ENCODE data around the gene SPAG16.

The SPAG16 gene

GRCh38 chr2:214255046-214255445 is 970.8 kb downstream of the SPAG16 start:
- TF ChIP-seq, protein P1, sequence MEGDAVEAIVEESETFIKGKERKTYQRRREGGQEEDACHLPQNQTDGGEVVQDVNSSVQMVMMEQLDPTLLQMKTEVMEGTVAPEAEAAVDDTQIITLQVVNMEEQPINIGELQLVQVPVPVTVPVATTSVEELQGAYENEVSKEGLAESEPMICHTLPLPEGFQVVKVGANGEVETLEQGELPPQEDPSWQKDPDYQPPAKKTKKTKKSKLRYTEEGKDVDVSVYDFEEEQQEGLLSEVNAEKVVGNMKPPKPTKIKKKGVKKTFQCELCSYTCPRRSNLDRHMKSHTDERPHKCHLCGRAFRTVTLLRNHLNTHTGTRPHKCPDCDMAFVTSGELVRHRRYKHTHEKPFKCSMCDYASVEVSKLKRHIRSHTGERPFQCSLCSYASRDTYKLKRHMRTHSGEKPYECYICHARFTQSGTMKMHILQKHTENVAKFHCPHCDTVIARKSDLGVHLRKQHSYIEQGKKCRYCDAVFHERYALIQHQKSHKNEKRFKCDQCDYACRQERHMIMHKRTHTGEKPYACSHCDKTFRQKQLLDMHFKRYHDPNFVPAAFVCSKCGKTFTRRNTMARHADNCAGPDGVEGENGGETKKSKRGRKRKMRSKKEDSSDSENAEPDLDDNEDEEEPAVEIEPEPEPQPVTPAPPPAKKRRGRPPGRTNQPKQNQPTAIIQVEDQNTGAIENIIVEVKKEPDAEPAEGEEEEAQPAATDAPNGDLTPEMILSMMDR (IDR thresholded peaks at IDR 0.05; ENCODE audit: low read depth, low read length), result no peak
- no peak for DNase-seq (ENCODE audit: extremely low read depth, low read depth)

DNA sequence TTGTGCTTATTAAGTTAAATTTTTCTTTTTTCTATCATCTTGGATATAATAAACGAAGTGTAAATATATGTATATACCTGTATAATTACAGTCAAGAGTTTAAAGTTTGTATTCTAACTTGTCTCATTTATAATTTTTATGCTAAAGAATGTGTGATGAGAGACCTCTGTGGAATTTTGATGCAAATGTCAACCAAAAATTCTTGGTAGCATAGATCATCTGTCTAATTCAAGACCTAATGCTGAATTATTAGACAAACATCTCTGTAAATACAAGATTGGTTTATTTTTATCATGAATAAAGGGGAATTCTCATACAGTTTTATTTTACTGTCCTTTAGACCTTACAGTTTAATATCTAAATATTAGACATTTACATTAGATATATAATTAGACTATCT is 977.4 kb downstream of the SPAG16 start:
- TF ChIP-seq, protein P1 (IDR thresholded peaks at IDR 0.05; ENCODE audit: low read depth, low read length), result no peak
- DNase-seq (ENCODE audit: extremely low read depth, low read depth), result no peak

- no peak for DNase-seq (ENCODE audit: extremely low read depth, low read depth)
- TF ChIP-seq, protein P1 (IDR thresholded peaks at IDR 0.05; ENCODE audit: low read depth, low read length), result no peak
These were observed 979.9 kb downstream of the SPAG16 start for GRCh38 chr2:214264171-214264570.

- DNase-seq (ENCODE audit: extremely low read depth, low read depth), result no peak
- TF ChIP-seq, protein P1 (IDR thresholded peaks at IDR 0.05; ENCODE audit: low read depth, low read length), result no peak
These were observed 981.8 kb downstream of the SPAG16 start for GRCh38 chr2:214265991-214266489.

GRCh38 chr2:214277880-214278279 is 993.6 kb downstream of the SPAG16 start:
- TF ChIP-seq, protein P1 (IDR thresholded peaks at IDR 0.05; ENCODE audit: low read depth, low read length), result no peak
- no peak for DNase-seq (ENCODE audit: extremely low read depth, low read depth)

GRCh38 chr2:214286011-214286410 is 1001.7 kb downstream of the SPAG16 start:
- TF ChIP-seq, protein P1 (IDR thresholded peaks at IDR 0.05; ENCODE audit: low read depth, low read length), result no peak
- DNase-seq (ENCODE audit: extremely low read depth, low read depth), result no peak

- TF ChIP-seq, protein P1 (IDR thresholded peaks at IDR 0.05; ENCODE audit: low read depth, low read length), result no peak
- DNase-seq (ENCODE audit: extremely low read depth, low read depth), result no peak
These were observed 1009.3 kb downstream of the SPAG16 start for GRCh38 chr2:214293593-214293992.

Measured in AG09319 (cell line).